HG03196 (cell line): ENCODE results near the gene SAXO1.
"Not testable (repeated sequence)": the region's sequence is repeated elsewhere in the genome, so short reads cannot be mapped to it uniquely, and the experiment has no call there.

Source experiments
- ATAC-seq: cut with Tn5 transposase; IDR thresholded peaks from one replicate; pipeline ENCODE4 v1.9.1; 2021; ENCODE audit not compliant: unreplicated experiment

Gene SAXO1, protein sequence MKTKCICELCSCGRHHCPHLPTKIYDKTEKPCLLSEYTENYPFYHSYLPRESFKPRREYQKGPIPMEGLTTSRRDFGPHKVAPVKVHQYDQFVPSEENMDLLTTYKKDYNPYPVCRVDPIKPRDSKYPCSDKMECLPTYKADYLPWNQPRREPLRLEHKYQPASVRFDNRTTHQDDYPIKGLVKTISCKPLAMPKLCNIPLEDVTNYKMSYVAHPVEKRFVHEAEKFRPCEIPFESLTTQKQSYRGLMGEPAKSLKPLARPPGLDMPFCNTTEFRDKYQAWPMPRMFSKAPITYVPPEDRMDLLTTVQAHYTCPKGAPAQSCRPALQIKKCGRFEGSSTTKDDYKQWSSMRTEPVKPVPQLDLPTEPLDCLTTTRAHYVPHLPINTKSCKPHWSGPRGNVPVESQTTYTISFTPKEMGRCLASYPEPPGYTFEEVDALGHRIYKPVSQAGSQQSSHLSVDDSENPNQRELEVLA

DNA sequence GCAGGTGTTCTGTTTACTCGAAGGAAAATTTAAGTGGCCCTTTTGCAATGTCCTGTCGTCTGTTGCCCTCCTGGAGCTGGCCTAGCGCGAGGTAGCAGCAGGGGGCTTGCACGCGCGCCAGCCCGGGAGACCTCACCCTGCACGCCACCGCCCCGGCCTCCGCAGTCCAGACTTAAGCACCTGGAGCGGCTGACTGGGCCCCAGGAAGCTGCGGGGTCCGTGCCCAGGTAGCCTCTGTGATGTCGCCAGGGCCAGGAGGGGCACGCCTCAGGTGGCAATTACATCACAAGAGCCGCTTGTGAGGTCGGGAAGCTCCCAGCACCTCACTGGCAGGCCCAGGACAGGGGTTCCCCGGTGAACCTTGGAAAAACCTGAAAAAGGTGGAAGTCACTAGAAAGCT, at the start of gene SAXO1:
SAXO1 (minus strand) TSS at position 195 of the 400 bp plus-strand sequence. CDS start 301 bp downstream, outside the sequence.
- no peak for ATAC-seq

DNA sequence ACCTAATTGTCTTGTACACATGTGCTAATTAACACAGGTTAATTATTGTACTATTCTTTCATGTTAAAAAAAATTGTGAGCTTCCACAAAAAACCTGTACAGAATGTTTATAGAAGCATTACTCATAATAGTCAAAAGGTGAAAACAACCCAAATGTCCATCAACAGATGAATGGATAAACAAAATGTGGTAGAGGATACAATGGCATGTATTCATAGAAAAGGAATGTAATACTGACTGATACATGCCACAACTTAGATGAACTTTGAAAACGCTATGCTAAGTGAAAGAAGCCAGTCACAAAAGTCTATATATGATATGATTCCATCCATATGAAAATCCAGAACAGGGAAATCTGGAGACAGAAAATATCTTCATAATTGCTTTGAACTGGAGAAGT, 41.8 kb upstream of the SAXO1 start:
- no peak for ATAC-seq

DNA sequence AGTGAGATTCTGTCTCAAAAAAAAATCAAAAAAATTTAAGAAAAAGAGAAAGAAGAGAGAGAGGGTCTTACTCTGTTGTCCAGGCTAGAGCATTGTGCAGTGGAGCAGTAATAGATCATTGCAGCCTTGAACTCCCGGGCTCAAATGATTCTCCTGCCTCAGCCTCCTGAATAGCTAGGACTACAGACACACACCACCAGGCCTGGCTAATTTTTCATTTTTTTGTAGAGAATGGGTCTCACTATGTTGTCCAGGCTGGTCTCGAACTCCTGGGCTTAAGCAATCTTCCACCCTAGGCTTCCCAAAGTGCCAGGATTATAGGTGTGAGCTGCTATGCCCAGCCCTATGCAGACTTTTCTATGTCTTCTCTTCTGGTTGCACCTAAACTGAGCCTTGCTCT, 41.2 kb upstream of the SAXO1 start:
- ATAC-seq: no peak

DNA sequence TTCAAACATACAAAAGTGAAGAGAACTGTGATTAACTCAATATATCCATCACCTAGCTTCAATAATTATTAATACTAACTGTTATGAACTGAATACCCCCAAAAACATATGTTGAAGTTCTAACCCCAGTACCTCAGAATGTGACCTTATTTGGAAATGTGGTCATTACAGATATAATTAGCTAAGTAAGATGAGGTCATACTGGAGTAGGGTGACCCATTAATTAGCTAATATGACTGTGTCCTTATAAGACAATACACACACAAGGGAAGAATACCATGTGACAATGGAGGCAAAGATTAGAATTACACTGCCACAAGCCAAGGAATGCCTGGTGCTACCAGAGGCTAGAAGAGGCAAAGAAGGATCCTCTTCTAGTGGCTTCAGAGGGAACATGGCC, 24.0 kb upstream of the SAXO1 start:
- ATAC-seq: no peak

DNA sequence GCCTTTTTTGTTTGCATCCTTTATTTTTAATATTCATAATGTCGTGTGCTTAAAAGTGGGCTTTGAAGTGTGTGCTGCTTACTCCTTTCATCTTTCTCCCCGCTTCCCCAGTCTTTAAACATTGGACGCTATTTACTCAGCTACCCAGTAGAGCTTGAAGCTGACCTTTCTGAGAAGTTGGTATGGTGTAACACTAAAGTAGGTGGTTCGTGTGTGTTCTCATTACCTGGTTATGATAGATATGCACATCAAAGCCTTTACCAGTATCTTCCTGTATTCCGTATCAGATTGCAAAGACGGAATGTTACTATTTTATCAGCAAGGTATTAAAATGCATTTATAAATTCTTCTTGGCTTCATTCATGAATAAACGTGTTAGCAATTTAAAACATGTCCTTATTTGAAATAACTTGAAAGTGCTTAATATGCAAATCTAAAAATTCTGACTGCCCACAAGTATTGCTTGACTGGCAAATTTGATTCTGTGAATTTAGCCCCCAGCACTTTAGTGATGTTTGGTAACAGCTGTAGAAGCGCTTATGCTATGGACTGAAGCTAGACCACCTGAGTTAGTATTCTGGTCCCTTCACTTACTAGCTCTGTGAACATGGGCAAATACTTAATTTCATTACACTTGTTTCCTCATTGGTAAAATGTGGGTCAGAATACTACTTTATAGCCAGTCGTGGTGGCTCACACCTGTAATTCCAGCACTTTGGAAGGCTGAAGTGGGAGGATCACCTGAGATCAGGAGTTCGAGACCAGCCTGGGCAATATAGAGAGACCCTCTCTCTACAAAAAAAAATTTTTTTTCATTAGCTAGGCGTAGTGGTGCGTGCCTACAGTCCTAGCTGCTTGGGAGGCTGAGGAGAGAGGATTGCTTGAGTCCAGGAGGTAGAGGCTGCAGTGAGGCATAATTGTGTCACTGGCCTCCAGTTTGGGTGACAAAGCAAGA, 17.9 kb upstream of the SAXO1 start:
- ATAC-seq: no peak

DNA sequence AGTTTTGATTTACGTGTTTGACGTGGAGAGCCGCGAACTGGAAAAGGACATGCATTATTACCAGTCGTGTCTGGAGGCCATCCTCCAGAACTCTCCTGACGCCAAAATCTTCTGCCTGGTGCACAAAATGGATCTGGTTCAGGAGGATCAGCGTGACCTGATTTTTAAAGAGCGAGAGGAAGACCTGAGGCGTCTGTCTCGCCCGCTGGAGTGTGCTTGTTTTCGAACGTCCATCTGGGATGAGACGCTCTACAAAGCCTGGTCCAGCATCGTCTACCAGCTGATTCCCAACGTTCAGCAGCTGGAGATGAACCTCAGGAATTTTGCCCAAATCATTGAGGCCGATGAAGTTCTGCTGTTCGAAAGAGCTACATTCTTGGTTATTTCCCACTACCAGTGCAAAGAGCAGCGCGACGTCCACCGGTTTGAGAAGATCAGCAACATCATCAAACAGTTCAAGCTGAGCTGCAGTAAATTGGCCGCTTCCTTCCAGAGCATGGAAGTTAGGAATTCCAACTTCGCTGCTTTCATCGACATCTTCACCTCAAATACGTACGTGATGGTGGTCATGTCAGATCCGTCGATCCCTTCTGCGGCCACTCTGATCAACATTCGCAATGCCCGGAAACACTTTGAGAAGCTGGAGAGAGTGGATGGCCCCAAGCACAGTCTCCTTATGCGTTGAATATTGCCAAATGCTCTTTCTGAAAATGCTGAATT, 17.1 kb upstream of the SAXO1 start:
- ATAC-seq: no peak

DNA sequence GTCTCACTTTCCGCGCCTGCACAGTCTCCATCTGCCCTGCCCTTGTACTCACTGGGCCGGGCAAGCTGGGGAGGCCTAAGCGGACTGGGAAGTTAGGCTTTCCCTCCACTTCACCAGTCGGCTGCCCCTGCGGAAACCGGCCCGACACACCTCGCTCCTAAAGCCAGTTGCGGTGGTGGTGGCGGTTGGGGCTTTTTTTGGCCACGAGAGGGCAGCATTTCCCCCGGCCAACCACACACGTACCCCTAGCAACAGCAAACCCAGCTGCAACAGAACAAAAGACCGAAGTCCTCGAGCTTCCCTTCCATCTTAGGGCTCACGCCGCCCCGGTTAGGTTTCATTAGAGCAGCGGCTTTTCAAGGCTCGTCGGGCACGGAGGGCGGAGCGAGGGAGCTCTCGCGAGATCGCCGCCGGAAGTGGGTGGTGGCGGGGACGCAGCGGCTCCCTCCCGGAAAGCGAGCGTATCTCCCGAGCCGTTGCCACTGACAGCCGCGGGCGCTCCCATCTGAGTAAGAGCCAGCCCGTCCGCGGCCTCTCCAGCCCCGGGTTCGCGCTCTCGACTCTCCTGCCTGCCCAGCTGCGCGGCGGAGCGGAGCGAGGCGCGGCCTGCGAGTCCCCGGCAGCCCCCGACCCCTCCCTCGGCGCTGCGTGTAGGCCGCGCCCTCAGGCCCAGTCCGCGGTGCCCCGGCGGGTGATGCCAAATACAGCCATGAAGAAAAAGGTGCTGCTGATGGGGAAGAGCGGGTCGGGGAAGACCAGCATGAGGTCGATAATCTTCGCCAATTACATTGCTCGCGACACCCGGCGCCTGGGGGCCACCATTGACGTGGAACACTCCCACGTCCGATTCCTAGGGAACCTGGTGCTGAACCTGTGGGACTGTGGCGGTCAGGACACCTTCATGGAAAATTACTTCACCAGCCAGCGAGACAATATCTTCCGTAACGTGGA, 16.2 kb upstream of the SAXO1 start, which contains the start of gene RRAGA:
RRAGA (plus strand) TSS at position 462 of the 951 bp plus-strand sequence; CDS start at position 695, 233 bp downstream.
- ATAC-seq: peak; percentile 94

DNA sequence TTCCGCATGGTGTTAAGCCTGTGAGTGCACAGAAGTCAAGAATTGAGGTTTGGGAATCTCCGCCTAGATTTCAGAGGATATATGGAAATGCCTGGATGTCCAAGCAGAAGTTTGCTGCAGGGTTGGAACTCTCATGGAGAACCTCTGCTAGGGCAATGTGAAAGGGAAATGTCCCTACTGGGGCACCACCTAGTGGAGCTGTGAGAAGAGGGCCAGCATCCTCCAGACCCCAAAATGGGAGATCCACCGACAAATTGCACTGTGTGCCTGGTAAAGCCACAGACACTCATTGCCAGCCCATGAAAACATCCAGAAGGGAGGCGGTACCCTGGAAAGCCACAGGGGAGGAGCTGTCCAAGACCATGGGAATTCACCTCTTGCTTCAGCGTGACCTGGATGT, 3.6 kb upstream of the SAXO1 start:
- no peak for ATAC-seq

DNA sequence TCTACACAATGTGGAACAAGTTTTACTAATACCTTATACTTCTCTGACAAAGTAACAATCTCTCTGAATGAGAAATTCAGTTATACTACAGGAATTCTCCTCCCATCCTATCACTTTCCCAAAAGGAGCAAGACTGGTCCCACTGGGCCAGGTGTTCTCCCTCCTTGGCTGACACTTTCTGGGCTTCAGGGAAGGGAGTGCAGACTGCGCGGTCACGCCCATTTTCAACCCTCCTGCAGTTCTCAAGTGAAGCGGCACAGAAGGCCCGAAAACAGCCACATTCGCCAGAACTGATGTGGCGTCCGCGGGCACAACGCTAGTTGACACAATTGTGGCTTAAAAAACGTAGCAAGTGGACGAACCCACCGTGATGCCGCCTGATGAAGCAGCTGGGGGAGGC, 603 bp downstream of the SAXO1 start:
- no peak for ATAC-seq

DNA sequence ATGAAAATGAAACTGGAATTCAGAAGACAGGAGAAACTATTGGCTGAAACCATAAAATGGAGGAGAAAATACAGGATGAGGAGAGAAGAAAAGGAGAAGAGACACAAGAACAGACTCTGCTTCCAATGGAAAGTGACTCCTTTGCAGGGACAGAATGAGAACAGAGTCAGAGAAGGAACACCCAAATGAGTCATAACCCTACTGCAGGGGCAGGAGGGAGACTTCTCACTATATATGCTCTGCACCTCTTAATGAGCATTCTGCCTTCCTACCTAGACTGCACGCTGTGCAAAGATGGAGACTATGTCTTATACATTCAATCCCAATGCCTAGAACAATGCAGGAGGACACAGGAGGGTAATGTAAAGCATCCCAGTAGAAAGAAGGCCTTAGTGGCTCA, 2.1 kb downstream of the SAXO1 start:
- ATAC-seq: peak; percentile 53

DNA sequence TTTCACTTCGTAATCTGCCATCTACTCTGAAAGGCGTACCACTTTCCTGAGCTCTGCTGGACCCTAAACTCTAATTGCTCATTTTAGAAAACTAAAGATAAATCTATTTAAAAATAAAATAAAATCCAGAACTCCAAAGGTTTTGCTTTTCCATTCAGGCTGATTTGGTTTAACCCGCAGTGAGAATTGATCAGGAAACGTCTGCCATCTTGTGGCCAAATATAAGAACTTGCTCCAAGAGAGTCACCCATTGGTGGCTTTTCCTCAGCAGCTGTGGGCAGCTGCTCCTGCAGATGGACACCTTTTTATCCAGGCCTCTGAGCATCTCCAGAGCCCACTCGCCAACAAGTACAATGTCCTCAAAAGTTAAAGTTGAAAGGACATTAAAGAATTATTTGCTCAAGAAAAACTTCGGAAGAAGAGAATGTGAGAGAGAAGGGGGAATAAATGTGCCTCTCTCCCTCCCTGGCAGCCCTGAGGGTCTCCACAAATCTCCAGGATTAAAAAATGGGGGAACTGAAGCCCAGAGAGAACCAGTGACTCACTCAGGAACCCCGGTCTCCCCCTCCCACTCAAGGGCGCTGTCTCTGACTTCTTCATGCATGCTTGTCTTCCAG, 4.1 kb downstream of the SAXO1 start:
- no peak for ATAC-seq

DNA sequence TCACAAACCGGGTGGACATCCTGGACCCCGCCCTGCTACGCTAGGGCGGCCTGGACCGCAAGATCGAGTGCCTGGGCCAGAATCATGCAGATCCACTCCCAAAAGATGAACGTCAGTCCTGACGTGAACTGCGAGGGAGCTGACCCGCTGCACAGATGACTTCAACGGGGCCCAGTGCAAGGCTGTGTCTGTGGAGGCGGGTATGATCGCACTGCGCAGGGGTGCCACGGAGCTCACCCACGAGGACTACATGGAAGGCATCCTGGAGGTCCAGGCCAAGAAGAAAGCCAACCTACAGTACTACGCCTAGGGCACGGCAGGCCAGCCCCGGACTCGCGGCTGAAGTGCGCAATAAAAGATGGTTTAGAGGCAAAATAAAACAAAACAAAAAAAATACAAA, 5.2 kb downstream of the SAXO1 start:
- ATAC-seq: no peak

DNA sequence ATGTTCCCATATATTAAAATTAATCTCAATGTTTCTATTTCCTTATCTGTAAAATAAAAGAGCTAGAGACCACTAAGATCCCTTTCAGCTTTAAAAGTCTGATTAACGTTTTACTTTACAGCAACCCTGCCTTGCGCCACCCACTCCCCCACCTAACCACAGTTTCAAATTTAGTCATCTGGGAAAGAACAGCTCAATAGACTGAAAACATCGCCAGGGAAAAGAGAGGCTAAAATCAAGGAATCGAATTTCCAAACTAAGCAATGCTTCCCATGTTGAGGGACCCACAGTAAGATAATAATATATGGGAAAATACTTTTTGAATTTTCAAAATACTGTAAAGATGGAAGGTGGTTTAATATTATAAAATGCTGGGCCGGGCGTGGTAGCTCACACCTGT, 6.6 kb downstream of the SAXO1 start:
- ATAC-seq: no peak

DNA sequence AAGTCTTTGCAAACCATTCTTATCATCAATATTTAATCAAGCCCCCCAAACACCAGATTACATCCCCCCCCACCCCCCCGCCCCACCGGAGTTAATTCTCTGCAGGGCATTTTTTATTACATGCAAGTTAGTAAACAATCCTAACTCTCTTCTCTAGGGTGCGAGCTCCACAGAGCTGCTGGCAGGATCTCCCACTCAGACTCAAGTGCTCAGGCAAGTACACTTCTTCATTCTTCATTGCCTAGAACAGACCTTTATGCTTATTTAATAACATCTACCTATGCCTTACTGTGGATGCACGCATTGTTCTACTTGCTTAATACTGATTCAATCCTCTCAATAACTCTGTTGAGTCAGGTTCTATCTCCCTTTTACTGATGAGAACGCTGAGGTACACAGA, 9.9 kb downstream of the SAXO1 start:
- ATAC-seq: no peak

DNA sequence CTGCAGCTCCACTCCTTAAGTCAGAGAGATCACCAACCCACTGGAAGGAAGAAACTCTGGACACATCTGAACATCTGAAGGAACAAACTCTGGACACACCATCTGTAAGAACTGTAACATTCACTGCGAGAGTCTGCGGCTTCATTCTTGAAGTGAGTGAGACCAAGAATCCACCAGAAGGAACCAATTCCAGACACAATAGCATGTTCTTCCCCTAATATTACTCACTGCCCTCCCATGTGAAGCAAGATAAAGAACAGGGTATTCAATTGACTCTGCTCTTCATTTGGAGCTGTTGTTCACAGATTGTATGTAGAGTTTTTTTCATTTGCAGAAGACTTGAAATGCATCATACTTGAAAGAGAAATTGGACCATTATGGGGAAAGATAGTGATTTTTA, 10.8 kb downstream of the SAXO1 start:
- ATAC-seq: no peak

DNA sequence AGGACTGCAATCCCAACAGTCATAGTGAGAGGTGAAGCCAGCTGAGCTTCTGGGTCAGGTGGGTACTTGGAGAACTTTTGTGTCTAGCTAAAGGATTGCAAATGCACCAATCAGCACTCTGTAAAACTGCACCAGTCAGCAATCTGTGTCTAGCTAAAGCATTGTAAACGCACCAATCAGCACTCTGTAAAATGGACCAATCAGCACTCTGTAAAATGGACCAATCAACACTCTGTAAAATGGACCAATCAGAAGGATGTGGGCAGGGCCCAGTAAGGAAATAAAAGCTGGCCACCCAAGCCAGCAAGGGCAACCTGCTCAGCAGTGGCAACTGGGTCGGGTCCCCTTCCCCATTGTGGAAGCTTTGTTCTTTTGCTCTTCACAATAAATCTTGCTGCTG, 11.4 kb downstream of the SAXO1 start:
- not testable (repeated sequence) for ATAC-seq

DNA sequence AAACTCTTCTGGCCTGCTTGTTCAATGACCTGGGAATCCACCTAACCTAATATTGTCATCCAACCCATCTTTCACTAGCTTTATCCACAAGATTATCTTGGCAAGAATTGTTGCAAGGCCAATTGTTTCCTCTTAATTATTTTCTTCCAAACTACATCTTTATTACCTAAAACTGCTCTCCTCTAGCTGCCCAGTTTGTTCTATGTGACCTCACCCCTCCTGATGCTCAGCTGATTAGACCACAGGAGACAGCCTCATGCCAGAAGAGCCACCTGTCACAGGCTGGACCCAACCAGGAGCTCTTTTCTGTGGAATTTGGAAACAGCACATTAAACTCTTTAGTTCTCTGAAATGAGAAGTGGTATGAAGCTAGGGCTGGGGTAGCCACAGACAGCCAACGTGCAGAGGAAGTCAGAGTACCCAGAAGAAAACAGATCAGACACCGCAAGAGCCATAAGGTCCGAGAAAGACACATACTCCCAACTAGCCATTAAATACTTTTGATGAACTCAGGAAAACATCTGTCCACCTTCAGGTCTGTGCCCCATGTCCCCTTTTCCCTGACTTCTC, 12.0 kb downstream of the SAXO1 start:
- ATAC-seq: no peak

DNA sequence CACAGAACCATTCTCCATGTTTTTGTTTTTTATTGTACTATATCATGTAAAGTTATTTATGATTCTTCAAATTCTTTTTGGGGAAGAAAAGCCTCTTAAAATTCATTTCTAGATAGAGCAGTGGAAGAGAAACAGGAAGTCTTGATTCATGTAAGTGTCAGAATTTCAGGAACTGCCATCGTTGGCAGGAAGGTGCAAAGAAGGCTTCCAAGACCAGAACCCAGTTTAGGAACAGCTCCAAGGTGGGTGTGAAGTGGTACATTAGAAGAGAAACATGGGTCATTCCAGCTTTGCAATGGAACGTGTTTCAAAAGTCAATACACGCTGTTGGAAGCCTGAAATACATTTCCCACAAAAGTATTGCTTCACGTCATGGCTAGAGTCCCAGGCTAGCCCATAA, 14.8 kb downstream of the SAXO1 start:
- ATAC-seq: no peak

DNA sequence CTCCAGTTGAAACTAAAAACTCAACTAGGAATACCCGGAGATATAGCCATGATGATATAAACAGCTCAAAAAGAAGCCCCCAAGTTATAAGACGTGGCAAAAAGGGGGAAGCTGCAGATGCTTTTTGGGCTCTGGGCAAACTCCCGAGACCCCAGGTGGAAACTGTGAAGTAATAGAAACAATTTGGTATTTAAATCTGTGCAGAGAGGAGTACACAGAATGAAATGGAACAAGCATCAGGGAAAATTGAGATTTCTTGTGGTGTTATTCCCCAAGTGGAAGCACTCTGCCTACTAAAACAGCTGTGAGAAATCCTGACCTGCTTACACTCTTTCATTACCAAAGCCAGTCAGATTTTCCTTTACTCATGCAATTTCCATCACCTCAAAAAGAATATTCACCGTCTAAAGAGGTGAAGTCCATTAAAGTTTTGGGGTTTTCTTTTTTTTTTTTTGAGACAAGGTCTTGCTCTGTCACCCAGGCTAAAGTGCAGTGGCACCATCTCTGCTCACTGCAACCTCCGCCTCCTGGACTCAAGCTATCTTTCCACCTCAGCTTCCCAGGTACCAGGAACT, 23.5 kb downstream of the SAXO1 start:
- no peak for ATAC-seq
